RPMI7951 (cell line): ENCODE measurements around the gene MYCN. TPM values are rescaled to one million over a fixed set of nuclear protein-coding genes. Genes with fewer than 3 reads are reported as not detected.
"Not testable (repeated sequence)": the region's sequence is repeated elsewhere in the genome, so short reads cannot be mapped to it uniquely, and the experiment has no call there.

Experiments used
- DNase-seq: peaks from one replicate; pipeline ENCODE4 v3.0.0-alpha.2; 2012; ENCODE audit warnings: low read depth
- total RNA-seq: library from RNA; depleted of rRNA; stranded (reverse); fragments of >200 nt; shearing (Covaris generic); gene quantifications from 2 replicates; pipeline ENCODE4 v1.2.3, GENCODE V29; 2014

MYCN gene
- total RNA-seq, 1 experiment from 2014 or later: not detected

GRCh38 chr2:15907461-15908324, 32.7 kb upstream of the MYCN start:
- no peak for DNase-seq

- DNase-seq: no peak
Observed at GRCh38 chr2:15908371-15908770, 32.0 kb upstream of the MYCN start.

- no peak for DNase-seq
Observed at GRCh38 chr2:15909157-15909556, 31.2 kb upstream of the MYCN start.

GRCh38 chr2:15909736-15910135, 30.6 kb upstream of the MYCN start:
- no peak for DNase-seq

GRCh38 chr2:15911270-15911669, 29.1 kb upstream of the MYCN start:
- DNase-seq: not testable (repeated sequence)

- no peak for DNase-seq
Observed at GRCh38 chr2:15911686-15912085, 28.7 kb upstream of the MYCN start.

- peak; percentile 73 for DNase-seq
Observed at GRCh38 chr2:15912203-15912602, 28.1 kb upstream of the MYCN start.

- DNase-seq: no peak
Observed at GRCh38 chr2:15913146-15913545, 27.2 kb upstream of the MYCN start.

- DNase-seq: peak; percentile 32
Observed at GRCh38 chr2:15914596-15915385, 25.6 kb upstream of the MYCN start.

- DNase-seq: peak; percentile 24
Observed at GRCh38 chr2:15915546-15915945, 24.8 kb upstream of the MYCN start.

- no peak for DNase-seq
Observed at GRCh38 chr2:15916336-15916735, 24.0 kb upstream of the MYCN start.

GRCh38 chr2:15918761-15919356, 21.5 kb upstream of the MYCN start:
- no peak for DNase-seq

GRCh38 chr2:15919716-15920434, 20.5 kb upstream of the MYCN start:
- no peak for DNase-seq

- no peak for DNase-seq
Observed at GRCh38 chr2:15920696-15921095, 19.7 kb upstream of the MYCN start.

- DNase-seq: no peak
Observed at GRCh38 chr2:15923597-15923996, 16.8 kb upstream of the MYCN start.

GRCh38 chr2:15925819-15926218, 14.5 kb upstream of the MYCN start:
- no peak for DNase-seq

- no peak for DNase-seq
Observed at GRCh38 chr2:15926252-15926651, 14.1 kb upstream of the MYCN start.

GRCh38 chr2:15927551-15928218, 12.7 kb upstream of the MYCN start:
- no peak for DNase-seq

GRCh38 chr2:15929008-15929407, 11.3 kb upstream of the MYCN start:
- DNase-seq: not testable (repeated sequence)

- DNase-seq: no peak
Observed at GRCh38 chr2:15929861-15930260, 10.5 kb upstream of the MYCN start.

- no peak for DNase-seq
Observed at GRCh38 chr2:15930589-15931318, 9.6 kb upstream of the MYCN start.
